DOHH2 (cell line): ENCODE results near the gene ABCD1.
"Not testable (repeated sequence)": the region's sequence is repeated elsewhere in the genome, so short reads cannot be mapped to it uniquely, and the experiment has no call there.

Source experiments
- H3F3A ChIP-seq: fragments of 200-600 bp; sonication (generic), shearing (Covaris generic); 2 replicates; pipeline ENCODE4 v1.6.0; 2016; ENCODE audit warnings: antibody characterized with exemption, mild to moderate bottlenecking; ENCODE audit not compliant: control insufficient read depth, insufficient read depth
- H3K27ac ChIP-seq: fragments of 200-600 bp; sonication (generic); 2 replicates; pipeline ENCODE4 v1.5.1; 2014; ENCODE audit warnings: low read depth, mild to moderate bottlenecking, low read length, moderate library complexity
- H3K27me3 ChIP-seq: fragments of 200-600 bp; sonication (generic); 2 replicates; pipeline ENCODE4 v1.6.1; 2014; ENCODE audit warnings: mild to moderate bottlenecking, low read length, mixed read lengths; ENCODE audit not compliant: control insufficient read depth
- H3K36me3 ChIP-seq: fragments of 200-600 bp; sonication (generic); 2 replicates; pipeline ENCODE4 v1.6.1; 2014; ENCODE audit warnings: mild to moderate bottlenecking, low read length, moderate library complexity, mixed read lengths; ENCODE audit not compliant: control insufficient read depth
- H3K4me1 ChIP-seq: fragments of 200-600 bp; sonication (generic); 2 replicates; pipeline ENCODE4 v1.6.1; 2014; ENCODE audit warnings: mild to moderate bottlenecking, low read length, mixed read lengths; ENCODE audit not compliant: control insufficient read depth
- H3K4me2 ChIP-seq: fragments of 200-600 bp; sonication (generic); 2 replicates; pipeline ENCODE4 v1.6.0; 2014; ENCODE audit warnings: mild to moderate bottlenecking, low read length, moderate library complexity
- H3K4me3 ChIP-seq: fragments of 200-600 bp; sonication (generic); 2 replicates; pipeline ENCODE4 v1.5.1; 2014; ENCODE audit warnings: mild to moderate bottlenecking, low read length, mixed read lengths
- H3K79me2 ChIP-seq: fragments of 200-600 bp; sonication (generic); 2 replicates; pipeline ENCODE4 v1.6.1; 2014; ENCODE audit warnings: mild to moderate bottlenecking, low read length, mixed read lengths; ENCODE audit not compliant: control insufficient read depth
- H3K9me2 ChIP-seq: fragments of 200-600 bp; sonication (generic); replicated peaks from 2 replicates; pipeline ENCODE4 v1.6.1; 2014; ENCODE audit warnings: mild to moderate bottlenecking, low read length, mixed read lengths; ENCODE audit not compliant: control insufficient read depth
- H3K9me3 ChIP-seq: fragments of 200-600 bp; sonication (generic); 2 replicates; pipeline ENCODE4 v1.6.1; 2014; ENCODE audit warnings: antibody characterized with exemption, low read length, mixed read lengths; ENCODE audit not compliant: control insufficient read depth, insufficient read depth
- H4K20me1 ChIP-seq: fragments of 200-600 bp; sonication (generic); 2 replicates; pipeline ENCODE4 v1.6.0; 2014; ENCODE audit warnings: low read depth, mild to moderate bottlenecking, antibody characterized with exemption, low read length, moderate library complexity; ENCODE audit not compliant: control insufficient read depth, insufficient read depth
- CTCF ChIP-seq: fragments of 200-600 bp; sonication (generic); IDR thresholded peaks from one replicate; pipeline ENCODE4 v1.5.1; 2014; ENCODE audit warnings: antibody characterized with exemption, mild to moderate bottlenecking, low read depth, low read length; ENCODE audit not compliant: poor library complexity, severe bottlenecking
- EZH2phosphoT487 ChIP-seq: fragments of 200-600 bp; sonication (generic); IDR thresholded peaks from 2 replicates; pipeline ENCODE4 v1.6.1; 2017; ENCODE audit warnings: borderline replicate concordance, mild to moderate bottlenecking, antibody characterized with exemption, low read length, moderate library complexity, mixed read lengths

ABCD1 gene

GRCh38 chrX:153697924-153698865, 26.5 kb upstream of the ABCD1 start:
- TF ChIP-seq EZH2phosphoT487, result no peak
- no peak for TF ChIP-seq CTCF
- H3F3A ChIP-seq, result no peaks in the 10 kb centered on the region
- no peak overlapping the region for H3K27ac ChIP-seq
- no peaks in the 10 kb centered on the region for H3K4me1 ChIP-seq
- H3K9me2 ChIP-seq, result no peaks in the 10 kb centered on the region
- H3K9me3 ChIP-seq, result no peaks in the 10 kb centered on the region
- no peaks in the 10 kb centered on the region for H3K27me3 ChIP-seq
- no peak overlapping the region for H3K4me3 ChIP-seq
- no peaks in the 10 kb centered on the region for H4K20me1 ChIP-seq
- H3K4me2 ChIP-seq, result no peak overlapping the region
- no peaks in the 10 kb centered on the region for H3K36me3 ChIP-seq
- no peaks in the 10 kb centered on the region for H3K79me2 ChIP-seq

- H3K4me3 ChIP-seq, H4K20me1 ChIP-seq, H3K4me2 ChIP-seq, H3K4me1 ChIP-seq, H3K27me3 ChIP-seq, H3F3A ChIP-seq, H3K79me2 ChIP-seq, H3K9me3 ChIP-seq, H3K9me2 ChIP-seq, H3K36me3 ChIP-seq, H3K27ac ChIP-seq: not testable (repeated sequence)
Measured at GRCh38 chrX:153699210-153699783, 25.4 kb upstream of the ABCD1 start.

GRCh38 chrX:153699784-153700371, 24.8 kb upstream of the ABCD1 start:
- H3K79me2 ChIP-seq, H3K9me3 ChIP-seq, H3F3A ChIP-seq, H3K27ac ChIP-seq, H3K4me2 ChIP-seq, H4K20me1 ChIP-seq, H3K9me2 ChIP-seq, H3K36me3 ChIP-seq, H3K4me1 ChIP-seq, H3K4me3 ChIP-seq, H3K27me3 ChIP-seq: not testable (repeated sequence)

GRCh38 chrX:153700376-153700945, 24.2 kb upstream of the ABCD1 start:
- H3F3A ChIP-seq, result no peaks in the 10 kb centered on the region
- H3K4me2 ChIP-seq, result no peak overlapping the region
- H3K27me3 ChIP-seq, result no peaks in the 10 kb centered on the region
- no peaks in the 10 kb centered on the region for H4K20me1 ChIP-seq
- H3K9me2 ChIP-seq, result no peaks in the 10 kb centered on the region
- no peak for TF ChIP-seq CTCF
- TF ChIP-seq EZH2phosphoT487, result no peak
- H3K27ac ChIP-seq, result no peak overlapping the region
- no peaks in the 10 kb centered on the region for H3K9me3 ChIP-seq
- H3K36me3 ChIP-seq, result no peaks in the 10 kb centered on the region
- H3K4me3 ChIP-seq, result no peak overlapping the region
- H3K79me2 ChIP-seq, result no peaks in the 10 kb centered on the region
- no peaks in the 10 kb centered on the region for H3K4me1 ChIP-seq
